Esophagus mucosa (tissue), 1 donor: Measurements from ENCODE around the gene CCT7. TPM values are rescaled to one million over a fixed set of nuclear protein-coding genes. Genes with fewer than 3 reads are reported as not detected.

Experiments
- ATAC-seq: fragments of 200-7000 bp; cut with Tn5 transposase; one replicate; pipeline ENCODE4 v1.9.1; 2020
- total RNA-seq: library from RNA; stranded (reverse); gene quantifications from one replicate; pipeline ENCODE4 v1.2.4, GENCODE V29; 2023
- donor health status: DM: yes; HTN: yes; CAD: no.

Gene CCT7
- total RNA-seq, 1 donor from 2014 or later, result 253 TPM

DNA sequence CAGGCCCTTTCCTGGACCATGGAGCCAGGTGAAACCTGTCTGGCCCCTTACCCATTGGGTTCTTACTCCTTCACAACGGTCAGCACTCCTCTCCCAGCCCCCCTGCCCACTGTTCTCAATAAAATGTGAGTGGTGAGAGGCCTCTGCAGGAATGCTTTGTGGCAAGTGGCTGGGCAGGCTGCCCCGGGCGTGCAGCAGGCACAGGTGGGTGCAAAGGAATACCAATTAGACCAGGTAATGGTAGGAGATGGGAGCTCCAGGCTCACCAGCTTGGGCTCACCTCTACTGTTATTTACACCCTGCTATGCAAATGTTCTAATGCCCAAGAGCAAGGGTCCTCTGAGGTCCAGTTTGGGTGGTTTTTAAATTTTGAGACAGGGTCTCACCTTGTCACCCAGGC, 7.0 kb upstream of the CCT7 start:
- no peak for ATAC-seq

DNA sequence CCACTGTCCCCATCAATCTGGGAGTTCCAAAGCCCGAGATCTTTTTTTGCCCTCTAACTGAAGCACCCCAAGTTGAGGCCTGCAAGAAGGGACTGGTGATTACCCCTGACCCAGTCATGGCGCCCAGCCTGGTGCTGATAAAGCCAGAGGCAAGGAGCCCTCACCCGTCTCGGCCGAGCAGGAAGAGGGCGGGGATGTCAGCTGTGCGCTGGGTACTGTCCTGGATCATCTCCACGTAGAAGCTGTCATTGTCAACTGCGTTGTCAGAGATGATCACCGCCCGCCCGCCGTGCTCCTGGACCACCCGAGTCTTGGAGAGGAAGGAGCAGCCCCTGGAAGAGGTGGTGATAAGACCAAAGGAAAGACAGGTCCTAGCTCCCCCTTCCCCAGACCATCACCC, 5.5 kb upstream of the CCT7 start:
- ATAC-seq, result no peak

DNA sequence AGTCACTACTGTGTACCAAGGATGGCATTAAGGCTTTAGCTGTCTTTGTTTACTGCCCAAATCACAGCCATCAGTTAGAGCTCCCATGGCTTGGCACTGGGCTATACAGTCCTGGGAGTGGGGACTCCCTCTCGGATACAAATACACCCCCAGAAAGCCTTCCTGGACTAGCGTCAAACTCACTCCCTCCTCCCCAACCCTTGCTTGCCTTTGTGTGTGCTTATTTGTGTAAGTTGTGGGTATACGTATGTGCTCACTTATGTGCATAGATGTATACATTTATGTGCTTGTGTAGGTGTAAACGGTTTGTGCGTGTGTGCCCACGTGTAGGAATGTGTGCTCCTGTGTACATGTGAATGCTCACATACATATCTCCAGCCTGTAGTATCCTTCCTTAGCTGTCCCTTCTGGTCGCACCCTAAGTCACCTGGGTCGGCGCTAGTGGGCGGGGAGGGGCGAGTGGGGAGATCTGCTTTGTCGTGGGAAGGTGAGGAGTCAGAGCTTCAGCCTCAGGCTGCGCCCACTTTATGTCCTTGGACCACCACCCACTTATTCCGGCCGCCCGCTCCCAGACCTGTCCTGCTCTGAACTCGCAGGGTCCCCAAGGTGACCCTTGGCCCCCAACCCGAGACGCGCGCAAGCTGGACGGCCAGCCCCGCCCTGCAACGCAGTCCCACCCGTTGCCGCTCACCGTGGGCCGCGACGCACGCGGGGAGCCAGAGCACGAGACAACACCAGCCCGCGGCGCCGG, 1.5 kb upstream of the CCT7 start:
- peak; percentile 14 for ATAC-seq

GRCh38 chr2:73233154-73233931, 765 bp upstream of the CCT7 start, which contains the start of gene PRADC1:
Gene PRADC1 (minus strand): TSS chr2:73233239. CDS start chr2:73233160, 79 bp downstream.
- ATAC-seq, result peak; percentile 98

DNA sequence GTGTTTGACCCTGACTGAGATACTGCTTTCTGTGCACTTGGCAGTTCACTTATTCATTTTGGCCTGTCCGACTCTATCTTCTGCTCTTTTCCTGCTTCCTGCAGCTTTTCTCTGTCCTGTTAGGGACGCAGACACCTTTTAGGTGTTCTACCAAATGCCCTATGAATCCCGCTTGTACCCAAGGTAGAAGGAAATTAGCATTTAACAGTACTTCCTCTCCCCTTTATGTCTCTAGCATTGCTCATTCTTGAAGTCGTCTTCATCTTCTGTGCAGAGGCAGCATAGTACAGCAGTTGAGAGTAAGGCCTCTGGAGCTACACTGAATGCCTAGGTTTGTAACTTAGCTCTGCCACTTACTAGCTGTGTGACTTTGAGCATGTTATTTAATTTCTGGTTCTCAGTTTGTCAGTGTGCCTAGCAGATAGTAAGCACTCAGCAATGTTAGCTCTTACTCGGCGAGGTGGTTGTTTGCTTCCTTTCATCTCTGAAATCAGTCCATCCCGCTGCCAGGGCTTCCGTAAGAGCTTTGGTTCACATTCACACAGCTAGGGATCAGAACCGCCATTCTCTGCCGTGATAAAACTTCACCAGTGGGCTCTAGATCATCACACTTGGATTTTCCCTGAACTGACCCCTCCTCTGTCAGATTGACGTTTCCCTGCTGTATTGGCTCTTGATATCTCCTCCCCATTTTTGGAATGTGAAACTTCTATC, 1.4 kb downstream of the CCT7 start:
- ATAC-seq, result no peak

DNA sequence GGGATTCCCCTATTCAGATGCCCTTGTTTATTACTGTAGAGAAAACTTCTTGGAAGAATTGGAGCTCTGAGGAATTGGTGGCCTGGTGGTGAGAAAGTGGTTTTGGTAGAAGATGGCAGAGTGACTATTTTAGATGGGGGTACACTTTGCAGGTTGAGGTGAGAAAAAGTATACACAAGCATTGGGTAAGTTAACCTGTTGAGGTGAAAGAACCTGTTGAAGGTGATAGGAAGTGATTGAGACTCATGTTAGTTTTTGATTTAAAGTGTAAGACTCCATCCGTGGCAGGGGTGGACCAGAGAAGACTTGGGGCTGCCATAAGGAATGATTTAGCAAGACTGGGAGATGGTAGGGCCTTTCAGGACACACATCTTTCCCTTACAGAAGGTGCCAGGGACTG, 3.1 kb downstream of the CCT7 start:
- no peak for ATAC-seq

- ATAC-seq, result no peak
Observed at GRCh38 chr2:73238149-73238548, 4.0 kb downstream of the CCT7 start.

- no peak for ATAC-seq
Observed at GRCh38 chr2:73238976-73239375, 4.9 kb downstream of the CCT7 start.

DNA sequence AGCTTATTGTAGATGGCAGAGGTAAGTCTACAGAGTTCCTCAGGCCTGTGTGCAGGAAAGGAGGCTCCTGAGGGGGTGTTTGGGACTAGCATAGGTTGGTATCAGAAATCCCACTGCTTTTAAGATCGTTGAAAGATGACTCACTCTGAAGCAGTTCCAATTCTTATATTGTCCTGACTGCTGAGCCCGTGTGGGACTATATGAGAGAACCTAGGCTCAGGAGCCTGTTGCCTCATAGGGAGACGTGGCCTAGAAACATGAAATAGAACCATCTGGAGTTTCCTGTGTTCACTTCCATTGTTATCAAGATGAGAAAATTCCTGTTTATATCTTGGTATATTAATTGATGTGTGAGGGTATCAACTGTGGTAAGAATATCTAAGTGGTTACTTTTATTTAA, 5.7 kb downstream of the CCT7 start:
- ATAC-seq, result no peak

DNA sequence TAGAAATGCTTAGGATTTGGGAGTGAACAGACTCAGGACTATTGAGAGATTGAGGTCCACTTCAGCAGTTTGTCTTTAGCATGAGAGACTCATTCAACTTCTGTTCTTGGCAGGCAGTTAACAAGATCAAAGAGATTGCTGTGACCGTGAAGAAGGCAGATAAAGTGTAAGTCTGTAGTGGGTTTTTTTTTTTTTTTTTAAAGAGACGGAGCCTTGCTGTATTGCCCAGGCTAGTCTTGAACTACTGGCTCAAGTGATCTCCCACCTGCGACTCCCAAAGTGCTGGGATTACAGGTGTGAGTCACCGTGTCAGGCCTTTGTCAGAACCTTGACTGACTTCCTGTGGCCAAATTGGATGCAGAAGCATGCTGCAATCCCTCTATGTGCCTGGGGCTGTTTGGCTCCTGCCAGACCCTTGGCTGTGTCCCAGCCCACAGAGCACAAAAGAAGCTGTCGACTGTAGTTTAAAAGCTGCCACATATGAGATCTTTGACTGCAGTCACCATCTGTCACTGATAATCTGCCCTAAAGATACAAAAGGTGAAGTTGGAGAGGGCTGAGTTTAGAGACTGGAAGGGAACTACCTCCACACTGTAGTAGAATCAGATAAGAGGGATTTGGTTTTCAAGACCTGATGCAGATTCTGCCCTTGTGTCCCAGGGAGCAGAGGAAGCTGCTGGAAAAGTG, 9.9 kb downstream of the CCT7 start:
- peak; percentile 89 for ATAC-seq

- ATAC-seq, result no peak
Observed at GRCh38 chr2:73244580-73244979, 10.5 kb downstream of the CCT7 start.

DNA sequence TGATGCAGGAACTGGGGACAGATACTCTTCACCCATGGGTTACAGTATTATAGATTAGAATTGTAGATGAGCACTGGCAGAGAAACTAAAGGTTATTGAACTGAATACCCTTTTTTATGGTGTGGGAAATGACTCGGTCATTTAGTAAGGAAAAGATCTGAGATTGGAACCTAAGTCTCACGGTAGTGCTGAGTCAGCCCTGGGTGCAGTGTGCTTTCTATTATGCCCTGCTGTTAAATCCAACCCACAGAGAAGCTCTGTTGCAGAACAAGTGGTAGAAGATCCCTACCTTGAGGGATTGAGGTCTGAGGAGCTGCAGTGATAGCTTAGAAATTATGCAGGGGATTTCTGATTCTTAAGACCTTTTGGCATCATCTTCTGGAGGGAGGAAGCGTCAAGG, 12.7 kb downstream of the CCT7 start:
- no peak for ATAC-seq

GRCh38 chr2:73249636-73250035, 15.5 kb downstream of the CCT7 start:
- ATAC-seq, result no peak

GRCh38 chr2:73250872-73251846, 17.1 kb downstream of the CCT7 start:
- no peak for ATAC-seq

- ATAC-seq, result no peak
Observed at GRCh38 chr2:73252238-73253027, 18.3 kb downstream of the CCT7 start.

DNA sequence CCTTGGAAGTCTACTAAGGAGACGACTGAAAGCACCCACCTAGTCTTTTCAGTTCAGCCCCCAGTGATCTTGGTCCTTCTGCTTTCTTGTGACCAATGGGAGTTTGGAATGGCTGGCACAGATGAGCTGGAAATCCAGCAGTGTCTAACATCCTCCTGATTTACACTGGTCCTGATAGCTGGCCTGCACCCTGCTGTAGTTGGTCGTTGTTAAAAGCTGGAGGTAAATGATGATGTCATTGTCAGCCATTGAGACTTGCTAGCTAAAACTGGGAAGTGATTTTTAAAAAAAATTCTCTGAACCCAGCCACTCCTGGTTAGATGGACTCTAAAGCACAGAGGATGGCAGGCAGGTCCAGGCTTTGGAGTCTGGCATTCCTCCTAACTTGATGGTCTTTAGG, 19.3 kb downstream of the CCT7 start:
- no peak for ATAC-seq

DNA sequence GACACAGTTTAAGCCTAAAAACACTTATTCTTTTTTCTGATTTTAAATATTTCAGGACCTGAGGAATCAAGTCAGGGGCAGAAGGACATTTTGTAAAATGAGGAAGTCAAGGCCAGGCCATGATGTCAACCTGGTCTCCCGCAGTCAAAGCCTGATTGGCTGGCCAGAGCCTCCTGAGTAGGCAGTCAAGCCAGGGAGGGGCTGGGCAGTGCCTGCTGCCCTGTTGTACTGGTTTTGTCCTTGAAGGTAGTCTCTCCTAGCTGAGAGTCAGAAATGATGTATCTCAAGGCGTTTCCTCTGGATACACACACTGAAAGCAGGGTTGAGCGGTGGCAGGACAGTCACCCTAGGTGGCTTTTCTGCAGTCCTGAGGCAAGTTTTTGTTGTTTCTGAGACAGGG, 19.8 kb downstream of the CCT7 start:
- ATAC-seq, result peak; percentile 90

DNA sequence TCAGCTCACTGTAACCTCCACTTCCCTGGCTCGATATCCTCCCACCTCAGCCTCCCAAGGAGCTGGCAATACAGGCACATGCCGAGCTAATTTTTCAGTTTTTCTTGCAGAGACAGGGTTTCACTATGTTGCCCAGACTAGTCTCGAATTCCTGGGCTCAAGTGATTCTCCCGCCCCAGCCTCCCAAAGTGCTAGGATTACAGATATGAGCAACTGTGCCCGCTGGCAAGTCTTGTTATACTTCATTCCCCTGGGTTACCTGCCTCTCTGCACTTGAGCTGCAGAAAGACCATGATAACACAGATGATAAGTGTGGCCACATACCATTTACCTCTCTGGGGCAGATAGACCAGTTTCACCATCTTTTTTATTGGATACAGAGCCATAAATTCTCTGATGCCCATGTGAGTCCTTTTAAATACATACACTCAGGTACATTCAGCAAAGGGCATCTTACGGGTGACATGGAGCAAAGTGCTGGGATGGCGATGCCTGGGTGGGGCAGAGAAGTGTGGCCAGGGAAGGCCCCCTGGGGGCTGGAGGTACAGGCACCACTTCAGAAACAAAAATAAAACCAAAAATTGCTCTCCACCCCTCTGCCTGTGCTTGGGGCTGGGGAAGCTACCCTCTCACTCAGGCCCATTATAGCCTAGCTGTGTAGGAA, 20.4 kb downstream of the CCT7 start:
- ATAC-seq, result no peak

GRCh38 chr2:73255007-73255644, 21.0 kb downstream of the CCT7 start:
- ATAC-seq, result no peak
